ENCODE data around the gene NASP.
"Not testable (repeated sequence)": the region's sequence is repeated elsewhere in the genome, so short reads cannot be mapped to it uniquely, and the experiment has no call there.

Gene NASP

DNA sequence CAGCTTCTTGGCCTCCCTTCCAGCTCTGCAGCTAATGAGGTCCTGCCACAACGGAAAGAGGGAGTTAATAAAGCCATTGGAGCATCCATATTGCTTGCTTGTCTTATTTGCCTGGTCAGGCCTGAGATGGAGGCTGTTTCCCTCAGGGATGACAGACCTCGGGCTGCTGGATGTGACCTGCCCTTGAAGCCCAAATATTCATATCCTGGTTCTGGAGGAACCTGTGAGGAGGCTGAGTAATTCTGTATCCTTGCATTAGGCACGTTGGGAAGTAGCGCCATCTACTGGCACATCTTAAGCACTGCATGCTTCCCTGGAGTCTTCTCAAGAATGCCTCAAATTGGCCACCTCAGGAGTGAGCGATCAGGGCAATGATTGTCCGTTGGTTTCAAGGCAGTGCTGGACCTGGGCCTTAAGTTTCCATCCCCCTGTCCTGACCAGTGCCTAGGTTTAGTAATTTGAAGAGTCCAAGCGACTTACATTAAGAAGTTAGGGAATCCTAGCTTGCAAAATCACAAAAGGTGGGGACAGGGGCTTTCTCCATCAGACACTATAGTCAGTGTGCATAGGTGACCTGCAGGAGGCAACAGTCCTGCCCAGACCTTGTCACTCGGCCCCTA lies 13.8 kb upstream of the NASP start:
- DNase-seq: peak; percentile 79

- no peak for DNase-seq
Observed at GRCh38 chr1:45570631-45571030, 13.2 kb upstream of the NASP start.

- no peak for DNase-seq
Observed at GRCh38 chr1:45573231-45573804, 10.5 kb upstream of the NASP start.

GRCh38 chr1:45574105-45574626 lies 9.7 kb upstream of the NASP start:
- DNase-seq: no peak

DNA sequence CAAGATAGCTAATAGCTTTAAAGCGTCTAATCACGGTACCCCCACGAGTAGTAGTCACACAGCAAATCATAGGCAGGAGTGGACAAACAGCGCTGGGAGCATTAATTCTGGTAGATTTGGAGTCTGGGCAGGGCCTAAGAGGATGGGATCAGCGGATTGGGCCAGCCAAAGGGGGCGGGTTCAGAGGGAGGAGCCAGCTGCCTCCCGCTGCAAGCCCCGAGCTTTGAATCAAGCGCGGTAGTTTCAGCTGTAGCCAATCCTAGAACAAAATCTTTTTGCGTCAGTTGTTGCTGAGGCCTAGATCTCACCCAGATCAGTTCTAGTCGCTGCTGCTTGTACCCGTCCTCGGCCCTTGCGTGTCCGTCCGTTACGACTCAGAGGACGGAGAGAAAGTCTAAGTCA lies 576 bp upstream of the NASP start:
- DNase-seq: peak; percentile 98

DNA sequence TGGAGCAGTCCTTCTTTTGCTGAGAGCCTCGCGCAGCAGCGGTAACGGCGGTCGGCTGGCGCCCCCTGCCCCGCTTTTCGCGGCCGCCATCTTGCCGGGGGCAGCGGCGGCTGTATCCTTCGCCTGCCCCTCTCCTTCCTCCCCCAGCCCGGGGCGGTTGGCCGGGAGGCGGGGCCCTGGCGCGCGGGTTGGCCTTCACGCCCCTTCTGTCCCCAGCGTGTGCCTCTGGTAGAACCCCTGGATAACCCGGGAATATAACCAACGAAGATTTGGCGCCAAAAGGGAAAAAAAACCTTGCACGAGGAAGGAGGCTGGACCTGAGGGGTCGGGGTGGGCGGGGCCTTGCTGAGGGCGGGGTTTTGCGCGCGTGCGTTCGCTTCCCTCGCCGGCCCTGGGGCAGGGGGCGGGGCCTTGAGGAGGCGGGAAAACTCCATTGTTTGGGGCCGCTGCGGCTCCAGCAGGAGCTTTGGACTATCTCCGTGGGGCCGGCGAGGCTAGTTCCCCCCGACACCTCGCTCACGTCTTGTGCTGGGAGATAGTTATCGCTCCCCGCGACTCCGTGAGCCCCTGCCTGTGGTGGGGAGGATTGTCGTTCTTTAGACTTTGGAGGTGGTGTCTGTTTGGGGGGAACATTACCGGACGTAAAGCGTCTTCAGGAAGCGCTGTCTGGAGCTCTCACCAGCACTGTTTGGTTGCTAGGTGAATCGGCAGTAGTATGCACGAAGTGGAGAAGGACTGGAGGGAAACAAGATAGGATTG lies 689 bp downstream of the NASP start:
- peak; percentile 88 for DNase-seq

- no peak for DNase-seq
Observed at GRCh38 chr1:45585110-45585426, 1.2 kb downstream of the NASP start.

DNA sequence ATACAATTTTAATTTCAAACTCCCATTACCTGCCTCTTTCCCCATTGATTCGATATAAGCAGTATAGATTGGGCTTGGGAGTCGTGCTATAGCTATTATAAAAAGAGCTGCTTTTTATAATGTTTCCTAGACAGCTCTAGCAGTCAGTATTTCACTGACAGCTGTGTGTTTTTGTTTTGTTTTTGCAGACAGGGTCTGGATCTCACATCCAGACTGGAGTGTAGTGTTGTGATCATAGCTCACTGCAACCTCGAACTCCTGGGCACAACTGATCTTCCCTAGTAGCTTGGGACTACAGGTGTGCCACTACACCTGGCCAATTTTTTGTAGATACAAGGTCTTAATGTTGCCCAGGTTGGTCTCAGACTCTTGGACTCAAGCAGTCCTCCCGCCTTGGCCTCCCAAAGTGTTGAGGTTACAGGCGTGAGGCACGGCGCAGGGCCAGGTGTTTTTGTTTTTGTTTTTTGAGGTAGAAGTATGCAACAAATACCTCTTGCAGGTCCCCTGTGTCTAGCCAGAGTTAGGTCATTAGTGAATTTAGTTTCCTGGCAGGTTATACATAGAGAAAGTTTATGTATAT lies 1.7 kb downstream of the NASP start:
- no peak for DNase-seq

- no peak for DNase-seq
Observed at GRCh38 chr1:45586769-45587168, 2.9 kb downstream of the NASP start.

- DNase-seq: no peak
Observed at GRCh38 chr1:45589861-45590260, 6.0 kb downstream of the NASP start.

DNA sequence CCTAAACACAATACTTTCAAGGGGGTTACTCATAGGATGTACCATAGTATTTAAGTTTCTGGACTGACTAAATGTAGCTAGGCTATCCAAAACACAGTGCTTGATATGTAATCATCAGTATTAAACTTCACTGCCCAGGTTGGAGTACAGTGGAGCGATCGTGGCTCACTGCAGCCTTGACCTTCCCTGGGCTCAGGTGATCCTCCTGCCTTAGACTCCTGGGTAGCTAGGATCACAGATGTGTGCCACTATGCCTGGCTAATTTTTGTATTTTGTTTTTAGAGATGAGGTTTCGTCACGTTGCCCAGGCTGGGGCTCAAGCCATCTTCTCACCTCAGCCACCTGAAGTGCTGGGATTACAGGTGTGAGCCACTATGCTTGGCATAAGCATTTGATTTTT lies 10.6 kb downstream of the NASP start:
- DNase-seq: no peak

DNA sequence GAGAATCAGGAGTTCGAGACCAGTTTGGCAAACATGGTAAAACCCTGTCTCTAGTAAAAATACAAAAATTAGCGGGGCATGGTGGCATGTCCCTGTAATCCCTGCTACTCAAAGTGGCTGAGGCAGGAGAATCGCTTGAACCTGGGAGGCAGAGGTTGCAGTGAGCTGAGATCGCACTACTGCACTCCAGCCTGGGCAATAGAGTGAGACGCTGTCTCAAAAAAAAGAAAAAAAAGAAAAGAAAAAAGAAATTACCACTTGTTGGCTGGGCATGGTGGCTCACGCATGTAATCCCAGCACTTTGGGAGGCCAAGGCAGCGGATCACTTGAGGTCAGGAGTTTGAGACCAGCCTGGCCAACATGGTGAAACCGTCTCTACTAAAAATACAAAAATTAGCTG lies 12.9 kb downstream of the NASP start:
- DNase-seq: not testable (repeated sequence)

GRCh38 chr1:45604239-45604638 lies 20.4 kb downstream of the NASP start:
- no peak for DNase-seq

DNA sequence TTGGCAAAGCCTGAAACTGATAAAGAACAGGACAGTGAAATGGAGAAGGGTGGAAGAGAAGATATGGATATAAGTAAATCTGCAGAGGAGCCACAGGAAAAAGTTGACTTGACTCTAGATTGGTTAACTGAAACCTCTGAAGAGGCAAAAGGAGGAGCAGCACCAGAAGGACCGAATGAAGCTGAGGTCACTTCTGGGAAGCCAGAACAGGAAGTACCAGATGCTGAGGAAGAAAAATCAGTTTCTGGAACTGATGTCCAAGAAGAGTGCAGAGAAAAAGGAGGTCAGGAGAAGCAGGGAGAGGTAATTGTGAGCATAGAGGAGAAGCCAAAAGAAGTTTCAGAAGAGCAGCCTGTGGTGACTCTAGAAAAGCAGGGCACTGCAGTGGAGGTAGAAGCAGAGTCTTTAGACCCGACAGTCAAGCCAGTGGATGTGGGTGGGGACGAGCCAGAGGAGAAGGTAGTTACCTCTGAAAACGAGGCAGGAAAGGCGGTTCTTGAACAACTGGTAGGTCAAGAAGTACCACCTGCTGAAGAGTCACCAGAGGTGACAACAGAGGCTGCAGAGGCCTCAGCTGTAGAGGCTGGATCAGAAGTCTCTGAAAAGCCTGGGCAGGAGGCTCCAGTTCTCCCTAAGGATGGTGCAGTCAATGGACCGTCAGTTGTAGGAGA lies 23.7 kb downstream of the NASP start:
- no peak for DNase-seq

GRCh38 chr1:45608175-45609156 lies 24.6 kb downstream of the NASP start:
- DNase-seq: no peak

DNA sequence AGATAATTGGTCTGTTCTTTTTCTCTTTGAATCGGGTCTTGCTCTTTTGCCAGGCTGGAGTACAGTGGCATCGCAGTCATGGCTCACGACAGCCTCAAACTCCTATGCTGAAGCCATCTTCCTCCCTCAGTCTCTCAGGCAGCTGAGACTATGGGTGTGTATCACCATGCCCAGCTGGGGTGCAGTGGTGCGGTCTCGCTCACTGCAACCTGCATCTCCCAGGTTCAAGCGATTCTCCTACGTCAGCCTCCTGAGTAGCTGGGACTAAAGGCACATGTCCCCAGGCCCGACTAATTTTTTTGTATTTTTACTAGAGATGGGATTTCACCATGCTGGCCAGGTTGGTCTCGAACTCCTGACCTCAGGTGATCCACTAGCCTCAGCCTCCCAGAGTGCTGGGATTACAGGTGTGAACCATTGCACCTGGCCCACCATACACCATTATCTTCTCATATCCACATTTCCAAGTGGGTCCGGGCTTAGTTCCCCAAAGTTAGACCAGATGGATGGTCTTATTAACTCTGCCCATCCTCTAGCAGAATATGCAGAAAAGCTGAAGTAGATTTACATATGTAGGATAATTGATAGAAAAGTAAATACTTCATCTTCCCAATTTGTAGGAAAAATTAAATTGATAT lies 26.9 kb downstream of the NASP start:
- DNase-seq: no peak

- DNase-seq: no peak
Observed at GRCh38 chr1:45612941-45613579, 29.2 kb downstream of the NASP start.

DNA sequence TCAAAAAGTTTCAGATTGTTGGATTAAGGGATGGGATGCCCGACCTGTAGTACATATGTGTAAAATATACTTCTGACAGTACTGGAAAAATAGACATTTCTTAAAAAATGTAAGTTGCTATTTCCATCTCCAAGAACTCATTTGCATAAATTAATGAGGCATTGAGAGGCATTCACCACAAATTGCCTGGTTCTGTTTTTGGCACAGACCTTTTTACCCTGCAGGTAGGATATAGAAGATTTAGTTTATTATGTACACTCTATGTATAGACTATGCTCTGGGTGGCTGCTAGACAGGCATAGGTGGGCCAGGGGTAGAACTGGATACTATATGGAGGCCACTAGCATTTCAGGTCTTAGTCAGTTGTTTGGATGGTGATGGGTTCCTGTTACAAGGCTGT lies 32.0 kb downstream of the NASP start:
- no peak for DNase-seq

GRCh38 chr1:45617618-45618017 lies 33.8 kb downstream of the NASP start:
- DNase-seq: no peak

DNA sequence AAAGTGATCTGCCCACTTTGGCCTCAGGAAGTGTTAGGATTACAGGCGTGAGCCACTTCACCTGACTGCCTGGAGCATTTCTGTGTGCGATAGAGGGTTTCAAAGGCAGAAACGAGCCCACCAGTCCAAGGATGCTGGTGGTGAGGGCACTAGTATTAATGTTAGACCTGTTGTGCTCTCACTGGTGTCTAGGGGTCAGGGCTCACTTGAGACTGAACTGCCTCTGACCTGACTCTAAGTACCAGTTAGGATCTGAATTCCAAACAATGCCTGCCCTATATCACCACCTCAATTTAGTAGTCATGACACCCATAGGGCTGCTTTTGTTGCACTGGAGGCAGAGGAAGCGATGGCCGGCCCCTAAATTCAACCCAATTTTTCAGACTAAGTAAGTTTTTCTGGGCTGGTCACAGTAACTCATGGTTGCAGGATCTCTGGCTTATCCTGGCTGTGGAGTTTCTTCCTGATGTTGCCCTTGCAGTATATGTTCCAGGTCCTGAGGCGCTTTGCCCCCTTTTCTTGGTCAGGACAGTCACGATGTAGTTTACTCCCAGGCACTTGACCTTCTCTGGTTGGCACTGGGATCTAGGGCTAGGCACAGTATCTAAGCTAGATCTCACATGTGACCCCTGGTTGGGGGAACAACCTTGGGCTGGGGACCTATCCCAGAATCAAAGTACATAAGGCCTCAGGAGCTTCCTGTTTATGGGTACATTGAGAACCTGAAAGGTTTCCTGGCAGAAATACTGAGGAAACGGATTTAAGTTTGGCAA lies 35.5 kb downstream of the NASP start:
- no peak for DNase-seq
